PC-9 (cell line): ENCODE measurements around the gene ZNF419.

ENCODE experiments used
- CTCF ChIP-seq: fragments of 200-600 bp; sonication (generic); conservative IDR thresholded peaks from 2 replicates; pipeline ENCODE4 v1.6.1; 2017; ENCODE audit warnings: mixed run types, antibody characterized with exemption, mild to moderate bottlenecking, moderate library complexity
- EZH2 ChIP-seq: fragments of 200-600 bp; sonication (generic); IDR thresholded peaks from 2 replicates; pipeline ENCODE4 v1.8.0; 2017; ENCODE audit warnings: antibody characterized with exemption, low read depth

DNA sequence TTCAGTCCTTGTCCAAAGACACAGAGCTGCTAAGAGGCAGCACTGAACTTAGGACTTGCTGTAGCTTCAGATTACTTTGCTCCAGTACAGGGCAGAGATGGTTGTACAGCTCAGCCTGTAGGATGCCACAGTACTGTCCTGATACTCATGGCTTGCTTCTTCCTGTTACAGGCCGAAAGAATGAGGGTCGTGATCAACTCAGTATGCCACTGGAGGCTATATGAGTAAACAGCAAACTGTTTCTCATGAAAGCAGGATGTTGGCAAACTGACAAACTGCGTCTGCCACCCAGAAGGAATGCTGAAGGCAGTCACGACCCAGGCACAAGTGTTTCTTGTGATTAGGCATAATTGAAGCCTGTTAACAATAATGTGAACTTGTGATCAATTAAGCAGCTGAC is 49.6 kb upstream of the ZNF419 start:
- no peak for TF ChIP-seq CTCF
- TF ChIP-seq EZH2, result no peak
